ENCODE results near the gene ELL3. TPM values are rescaled to one million over a fixed set of nuclear protein-coding genes. Genes with fewer than 3 reads are reported as not detected.

ELL3 gene
- total and polyA plus RNA-seq, 2 of the 8 experiments (the other 6 are each of a cell fraction or from before 2014, with no cell fraction given) = 9.2 to 13.7 TPM

DNA sequence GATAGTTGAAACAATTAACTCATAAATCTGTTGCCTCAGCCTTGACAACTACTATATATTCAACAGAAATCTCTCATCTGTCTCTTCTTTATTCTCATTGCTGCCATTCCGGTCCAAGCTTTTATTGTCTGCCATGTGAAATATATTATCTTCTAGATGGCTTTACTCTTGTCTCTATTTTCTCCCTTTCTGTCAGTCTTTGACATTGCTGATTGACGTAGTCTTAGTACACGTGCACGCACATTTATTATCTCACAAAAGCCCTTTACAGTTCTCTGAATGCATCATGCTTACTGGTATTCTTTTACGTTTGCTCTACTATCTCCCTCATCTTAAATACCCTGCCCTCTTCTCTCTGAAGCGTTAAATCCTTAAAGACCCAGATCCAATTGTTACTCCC is 24.9 kb downstream of the ELL3 start:
- 94% methylated on average over 6 of the region's 6 CpGs; no CpG with 5 or more reads in 1 of the 2 experiments for whole genome bisulfite sequencing, 2 experiments (ENCODE audit: extremely low coverage in 1 of 2, insufficient coverage in 1 of 2, insufficient read length in 1 of 2, insufficient replicate concordance in 2 of 2, low coverage in 1 of 2, low lambda C conversion rate in 2 of 2, missing lambda C conversion rate in 1 of 2)
- Histone ChIP-seq H2AFZ (ENCODE audit: low read length) (no peak overlapping the region), H4K91ac (replicated peaks; ENCODE audit: insufficient read length, low read length) (no peak overlapping the region), H3K27me3 (replicated peaks in 1 of 4; ENCODE audit: control insufficient read depth in 3 of 4, extremely low read depth in 1 of 4, insufficient read depth in 3 of 4, low read length in 3 of 4) (no peaks in the 10 kb centered on the region), H3K18ac (ENCODE audit: extremely low read depth, low read length) (no peak overlapping the region), H4K5ac (ENCODE audit: insufficient read length, low read depth, low read length) (no peak overlapping the region), H2BK20ac (ENCODE audit: low read length) (no peak overlapping the region), H2BK12ac (ENCODE audit: low read depth, low read length) (no peak overlapping the region), H2AK5ac (ENCODE audit: low read depth, low read length) (no peak overlapping the region), H3K36me3 (ENCODE audit: control insufficient read depth in 2 of 4, insufficient read depth in 4 of 4, low read length in 3 of 4) (peaks cover 11 to 55% (median 30%) of the 10 kb centered on the region in 4 experiments), H3K56ac (replicated peaks; ENCODE audit: insufficient read length, low read depth, low read length) (no peak overlapping the region), H3K9me3 (ENCODE audit: insufficient read depth in 2 of 2, low read depth in 1 of 2, low read length in 1 of 2) (no peaks in the 10 kb centered on the region), H3K14ac (ENCODE audit: insufficient read length) (no peak overlapping the region), H4K8ac (ENCODE audit: extremely low read depth, insufficient read depth, low read length) (no peak overlapping the region), H3K79me1 (ENCODE audit: low read depth, low read length) (no peaks in the 10 kb centered on the region; the same call in 1 of the 2 replicates), H4K20me1 (replicated peaks in 1 of 2; ENCODE audit: control insufficient read depth in 1 of 2, insufficient read depth in 2 of 2, low read length in 2 of 2) (peaks cover 22 to 23% of the 10 kb centered on the region in 2 experiments), H3K27ac (ENCODE audit: low read depth, low read length) (no peak overlapping the region), H3K9ac (replicated peaks in 1 of 4; ENCODE audit: extremely low read depth in 1 of 4, low read depth in 3 of 4, low read length in 3 of 4) (no peak overlapping the region), H3K23ac (ENCODE audit: insufficient read length) (no peak overlapping the region), H3K23me2 (ENCODE audit: low read depth, low read length) (no peaks in the 10 kb centered on the region; the same call in 1 of the 2 replicates), H3K4me3 (ENCODE audit: extremely low read depth in 1 of 4, insufficient read depth in 2 of 4, low read depth in 3 of 4, low read length in 4 of 4) (no peak overlapping the region), H2BK15ac (ENCODE audit: low read length) (no peak overlapping the region), H3K4ac (replicated peaks; ENCODE audit: insufficient read length, low read depth, low read length) (no peak overlapping the region), H3K79me2 (ENCODE audit: control insufficient read depth in 1 of 2, insufficient read depth in 2 of 2, low read length in 2 of 2) (peaks cover 9 to 86% of the 10 kb centered on the region in 2 experiments), H3K4me1 (replicated peaks in 1 of 4; ENCODE audit: control insufficient read depth in 3 of 4, insufficient read depth in 4 of 4, low read length in 3 of 4) (peaks cover 0 to 2% (median under 1%) of the 10 kb centered on the region in 4 experiments; a peak in 2 of 7 replicates), H2BK5ac (ENCODE audit: low read depth, low read length) (no peak overlapping the region), H2BK120ac (replicated peaks; ENCODE audit: low read depth, low read length) (no peak overlapping the region), H3K4me2 (ENCODE audit: insufficient read depth in 1 of 2, low read depth in 2 of 2, low read length in 2 of 2) (no peak overlapping the region)
- POLR2A ChIA-PET (ENCODE audit: partially characterized antibody) = interaction anchor here (1.6 kb wide), 1 partner anchor 20 kb away, joined by 3 read pairs; no protein-coding TSS in a partner anchor
- DNase-seq (ENCODE audit: low read depth in 1 of 2, low spot score in 2 of 2) (no peak), FAIRE-seq (no peak)
- TF ChIP-seq SUZ12 (IDR thresholded peaks at IDR 0.05; ENCODE audit: low read length) = no peak
- TF ChIP-seq, protein P1, sequence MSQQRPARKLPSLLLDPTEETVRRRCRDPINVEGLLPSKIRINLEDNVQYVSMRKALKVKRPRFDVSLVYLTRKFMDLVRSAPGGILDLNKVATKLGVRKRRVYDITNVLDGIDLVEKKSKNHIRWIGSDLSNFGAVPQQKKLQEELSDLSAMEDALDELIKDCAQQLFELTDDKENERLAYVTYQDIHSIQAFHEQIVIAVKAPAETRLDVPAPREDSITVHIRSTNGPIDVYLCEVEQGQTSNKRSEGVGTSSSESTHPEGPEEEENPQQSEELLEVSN (IDR thresholded peaks at IDR 0.05) = no peak
- 0 out of 3 replicates have a peak, but pooled peaks of 1 of the 2 experiments have one; percentile 30 for TF ChIP-seq POLR2A (IDR thresholded peaks at IDR 0.05; ENCODE audit: control extremely low read depth in 1 of 2, low read depth in 2 of 2, low read length in 2 of 2)
- CTCF ChIA-PET (ENCODE audit: partially characterized antibody) = no interaction called here
